SU-DHL-6 (cell line): Measurements from ENCODE around the gene SRPK1.

Experiments used
- H2AFZ ChIP-seq: fragments of 200-600 bp; sonication (generic); 2 replicates; pipeline ENCODE4 v1.6.1; 2014; ENCODE audit warnings: low read depth, mild to moderate bottlenecking, moderate library complexity, mixed read lengths, antibody characterized with exemption, low read length; ENCODE audit not compliant: severe bottlenecking
- H3F3A ChIP-seq: fragments of 200-600 bp; shearing (Covaris generic); 2 replicates; pipeline ENCODE4 v1.6.0; 2016; ENCODE audit warnings: antibody characterized with exemption, mild to moderate bottlenecking; ENCODE audit not compliant: insufficient read depth
- H3K27ac ChIP-seq: fragments of 200-600 bp; sonication (generic); 2 replicates; pipeline ENCODE4 v1.5.1; 2016; ENCODE audit warnings: low read depth, mild to moderate bottlenecking, low read length, moderate library complexity, mixed read lengths
- H3K27me3 ChIP-seq: fragments of 200-600 bp; sonication (generic), shearing (Covaris generic); 2 replicates; pipeline ENCODE4 v1.6.0; 2014; ENCODE audit warnings: mild to moderate bottlenecking, low read length
- H3K36me3 ChIP-seq: fragments of 200-600 bp; sonication (generic); 2 replicates; pipeline ENCODE4 v1.6.1; 2014; ENCODE audit warnings: mild to moderate bottlenecking, low read length, mixed read lengths
- H3K4me2 ChIP-seq: fragments of 300-600, 200-600 bp; shearing (Covaris generic), sonication (generic); 2 replicates; pipeline ENCODE4 v1.6.0; 2014; ENCODE audit warnings: low read length, low read depth, mild to moderate bottlenecking; ENCODE audit not compliant: poor library complexity, severe bottlenecking
- H3K4me3 ChIP-seq: fragments of 200-600 bp; sonication (generic); 2 replicates; pipeline ENCODE4 v1.5.1; 2014; ENCODE audit warnings: antibody characterized with exemption, low read length, mild to moderate bottlenecking, mixed read lengths; ENCODE audit not compliant: insufficient read depth, poor library complexity, severe bottlenecking
- H3K79me2 ChIP-seq: fragments of 200-600 bp; sonication (generic); 2 replicates; pipeline ENCODE4 v1.6.1; 2014; ENCODE audit warnings: mild to moderate bottlenecking, low read length, moderate library complexity; ENCODE audit not compliant: insufficient read depth
- H3K9ac ChIP-seq: fragments of 200-600 bp; sonication (generic); 2 replicates; pipeline ENCODE4 v1.7.0; 2014; ENCODE audit warnings: mild to moderate bottlenecking, low read length
- H3K9me2 ChIP-seq: fragments of 200-600 bp; sonication (generic); replicated peaks from 2 replicates; pipeline ENCODE4 v1.6.1; 2014; ENCODE audit warnings: low read length; ENCODE audit not compliant: insufficient read depth
- H3K9me3 ChIP-seq: fragments of 200-600 bp; sonication (generic); 2 replicates; pipeline ENCODE4 v1.6.1; 2014; ENCODE audit warnings: low read length, mixed read lengths; ENCODE audit not compliant: insufficient read depth
- H4K20me1 ChIP-seq: fragments of 200-600 bp; sonication (generic); 2 replicates; pipeline ENCODE4 v1.6.1; 2014; ENCODE audit warnings: low read depth, mild to moderate bottlenecking, antibody characterized with exemption, low read length, moderate library complexity, mixed read lengths
- EZH2phosphoT487 ChIP-seq: fragments of 200-600 bp; sonication (generic), shearing (Covaris generic); conservative IDR thresholded peaks from 2 replicates; pipeline ENCODE4 v1.6.1; 2018; ENCODE audit warnings: mild to moderate bottlenecking, antibody characterized with exemption, low read length, moderate library complexity, mixed read lengths
- TF ChIP-seq, protein P1 (sequence below): fragments of 200-600 bp; sonication (generic); IDR thresholded peaks from one replicate; pipeline ENCODE4 v1.5.1; 2017; ENCODE audit warnings: antibody characterized with exemption, mild to moderate bottlenecking, low read length, moderate library complexity; ENCODE audit not compliant: insufficient read depth, poor library complexity, severe bottlenecking

SRPK1 gene

DNA sequence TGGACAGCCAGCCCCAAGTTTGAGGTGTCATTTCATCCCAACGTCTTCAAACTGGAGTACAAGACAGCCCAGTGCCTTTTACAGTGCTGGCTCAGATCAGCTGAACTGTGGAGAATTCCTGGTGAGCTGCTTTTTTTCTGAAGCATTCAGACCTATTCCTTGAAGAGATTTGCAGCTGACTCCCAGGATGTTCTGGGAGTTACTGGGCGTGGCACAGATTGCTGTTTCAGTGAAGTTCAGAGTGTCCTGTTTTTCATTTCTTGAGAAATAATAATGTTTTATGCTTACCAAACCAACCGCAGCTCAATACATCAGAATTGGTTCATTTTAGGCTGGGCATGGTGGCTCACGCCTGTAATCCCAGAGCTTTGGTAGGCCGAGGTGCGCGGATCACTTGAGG is 33.4 kb upstream of the SRPK1 start:
- no peak overlapping the region for H2AFZ ChIP-seq
- no peak for TF ChIP-seq EZH2phosphoT487
- TF ChIP-seq, protein P1, sequence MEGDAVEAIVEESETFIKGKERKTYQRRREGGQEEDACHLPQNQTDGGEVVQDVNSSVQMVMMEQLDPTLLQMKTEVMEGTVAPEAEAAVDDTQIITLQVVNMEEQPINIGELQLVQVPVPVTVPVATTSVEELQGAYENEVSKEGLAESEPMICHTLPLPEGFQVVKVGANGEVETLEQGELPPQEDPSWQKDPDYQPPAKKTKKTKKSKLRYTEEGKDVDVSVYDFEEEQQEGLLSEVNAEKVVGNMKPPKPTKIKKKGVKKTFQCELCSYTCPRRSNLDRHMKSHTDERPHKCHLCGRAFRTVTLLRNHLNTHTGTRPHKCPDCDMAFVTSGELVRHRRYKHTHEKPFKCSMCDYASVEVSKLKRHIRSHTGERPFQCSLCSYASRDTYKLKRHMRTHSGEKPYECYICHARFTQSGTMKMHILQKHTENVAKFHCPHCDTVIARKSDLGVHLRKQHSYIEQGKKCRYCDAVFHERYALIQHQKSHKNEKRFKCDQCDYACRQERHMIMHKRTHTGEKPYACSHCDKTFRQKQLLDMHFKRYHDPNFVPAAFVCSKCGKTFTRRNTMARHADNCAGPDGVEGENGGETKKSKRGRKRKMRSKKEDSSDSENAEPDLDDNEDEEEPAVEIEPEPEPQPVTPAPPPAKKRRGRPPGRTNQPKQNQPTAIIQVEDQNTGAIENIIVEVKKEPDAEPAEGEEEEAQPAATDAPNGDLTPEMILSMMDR, result no peak
- H3K4me3 ChIP-seq, result no peak overlapping the region
- no peaks in the 10 kb centered on the region for H4K20me1 ChIP-seq
- H3K79me2 ChIP-seq, result no peaks in the 10 kb centered on the region
- H3K27ac ChIP-seq, result no peak overlapping the region
- no peaks in the 10 kb centered on the region for H3F3A ChIP-seq
- H3K27me3 ChIP-seq, result no peaks in the 10 kb centered on the region
- no peak overlapping the region for H3K9ac ChIP-seq
- H3K4me2 ChIP-seq, result no peak overlapping the region
- H3K36me3 ChIP-seq, result no peaks in the 10 kb centered on the region
- no peaks in the 10 kb centered on the region for H3K9me3 ChIP-seq
- H3K9me2 ChIP-seq, result no peaks in the 10 kb centered on the region

DNA sequence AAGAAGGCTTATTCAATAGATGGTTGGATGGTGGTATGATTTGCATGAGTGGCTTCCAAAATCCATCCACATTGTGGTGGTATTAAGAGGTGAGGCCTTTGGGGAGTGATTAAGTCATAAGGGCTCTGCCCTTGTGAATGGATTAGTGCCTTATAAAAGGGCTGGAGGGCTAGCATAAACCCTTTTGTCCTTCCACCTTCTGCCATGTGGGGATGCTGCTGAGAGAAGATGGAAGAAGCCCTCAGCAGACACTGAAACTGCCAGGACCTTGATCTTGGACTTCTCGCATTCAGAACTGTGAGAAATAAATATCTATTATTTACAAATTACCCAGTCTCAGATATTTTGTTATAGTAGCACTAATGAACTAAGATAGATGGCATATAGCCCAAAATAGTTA is 27.8 kb upstream of the SRPK1 start:
- H3K27me3 ChIP-seq, result no peaks in the 10 kb centered on the region
- no peaks in the 10 kb centered on the region for H3K9me2 ChIP-seq
- no peak overlapping the region for H2AFZ ChIP-seq
- no peaks in the 10 kb centered on the region for H3K36me3 ChIP-seq
- H3K9ac ChIP-seq, result no peak overlapping the region
- no peaks in the 10 kb centered on the region for H3K79me2 ChIP-seq
- no peaks in the 10 kb centered on the region for H3K9me3 ChIP-seq
- H3K4me3 ChIP-seq, result no peak overlapping the region
- no peak overlapping the region for H3K4me2 ChIP-seq
- no peaks in the 10 kb centered on the region for H3F3A ChIP-seq
- TF ChIP-seq EZH2phosphoT487, result no peak
- TF ChIP-seq, protein P1, result no peak
- H4K20me1 ChIP-seq, result no peaks in the 10 kb centered on the region
- no peak overlapping the region for H3K27ac ChIP-seq

DNA sequence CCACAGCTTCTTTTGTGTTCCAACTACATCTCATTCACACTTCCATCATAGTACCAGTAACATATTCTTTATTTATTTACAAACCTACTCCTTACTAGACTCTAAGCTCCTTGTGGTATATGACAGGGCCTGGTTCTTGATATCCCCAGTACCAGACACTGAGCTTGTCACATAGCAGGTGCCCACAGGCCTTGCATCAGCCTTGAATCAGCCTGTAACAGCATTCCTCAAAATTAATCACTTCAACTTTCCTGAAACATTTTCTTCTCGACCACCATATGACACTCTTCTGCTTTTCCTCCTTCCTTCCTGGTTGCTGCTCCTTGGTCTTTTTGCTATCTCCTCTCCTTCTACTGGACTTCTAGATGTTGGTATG is 24.7 kb upstream of the SRPK1 start:
- no peak overlapping the region for H3K9ac ChIP-seq
- no peaks in the 10 kb centered on the region for H3K27me3 ChIP-seq
- no peaks in the 10 kb centered on the region for H3K9me2 ChIP-seq
- peaks cover 15% of the 10 kb centered on the region; the same call in 1 of the 2 replicates for H3K9me3 ChIP-seq
- H3F3A ChIP-seq, result no peaks in the 10 kb centered on the region
- H3K4me3 ChIP-seq, result no peak overlapping the region
- no peak overlapping the region for H3K4me2 ChIP-seq
- H3K79me2 ChIP-seq, result no peaks in the 10 kb centered on the region
- no peak overlapping the region for H3K27ac ChIP-seq
- H2AFZ ChIP-seq, result no peak overlapping the region
- no peaks in the 10 kb centered on the region for H3K36me3 ChIP-seq
- TF ChIP-seq, protein P1, result no peak
- no peak for TF ChIP-seq EZH2phosphoT487
- H4K20me1 ChIP-seq, result no peaks in the 10 kb centered on the region
